HTR-8/SVneo (cell line): Measurements from ENCODE around the gene TM7SF3.
"Not testable (repeated sequence)": the region's sequence is repeated elsewhere in the genome, so short reads cannot be mapped to it uniquely, and the experiment has no call there.

Experiments
- DNase-seq: peaks from one replicate; pipeline ENCODE4 v3.0.0; 2011; ENCODE audit warnings: low spot score, mixed read lengths; ENCODE audit not compliant: insufficient read length
- FAIRE-seq: peaks from 2 replicates; lab custom pipeline; 2011; peaks lifted over from hg19 to GRCh38; lab: Jason Lieb, UNC

The TM7SF3 gene

GRCh38 chr12:26988703-26989102 is 25.5 kb downstream of the TM7SF3 start:
- FAIRE-seq, result no peak
- no peak for DNase-seq

DNA sequence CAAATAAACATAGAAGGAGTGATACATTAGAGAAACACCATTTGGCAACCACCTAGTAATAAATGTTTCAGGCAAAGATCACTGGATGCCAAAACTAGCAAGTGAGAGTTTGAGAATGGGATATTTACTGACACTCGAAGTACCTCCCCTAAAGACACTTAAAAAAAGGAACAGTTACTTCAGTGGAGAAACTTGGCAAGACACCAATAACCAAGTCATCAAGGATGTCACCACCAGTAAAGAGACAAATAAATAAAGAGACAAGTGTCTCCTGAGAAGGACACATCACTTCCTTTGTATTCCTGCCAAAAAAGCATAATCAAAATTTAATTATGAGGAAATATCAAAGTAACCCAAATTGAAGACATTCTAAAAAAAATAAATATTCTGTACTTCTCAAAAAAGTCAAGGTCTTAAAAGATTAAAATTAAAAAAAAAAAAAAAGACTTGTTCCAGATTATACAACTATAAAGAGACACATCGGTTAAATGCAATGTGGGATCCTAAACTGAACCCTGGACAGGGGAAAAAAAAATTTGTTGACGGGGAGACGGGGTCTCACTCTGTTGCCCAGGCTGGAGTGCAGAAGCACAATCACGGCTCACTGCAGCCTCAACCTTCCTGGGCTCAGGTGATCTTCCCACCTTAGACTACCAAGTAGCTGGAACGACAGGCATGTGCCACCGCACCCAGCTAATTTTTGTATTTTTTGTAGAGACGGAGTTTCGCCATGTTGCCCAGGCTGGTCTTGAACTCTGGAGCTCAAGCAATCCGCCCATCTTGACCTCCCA is 26.4 kb downstream of the TM7SF3 start:
- DNase-seq (no peak), FAIRE-seq (no peak)

GRCh38 chr12:26982866-26983265 is 31.3 kb downstream of the TM7SF3 start:
- no peak for FAIRE-seq
- no peak for DNase-seq

GRCh38 chr12:26979733-26980132 is 34.5 kb downstream of the TM7SF3 start:
- peak; percentile 20 for FAIRE-seq
- no peak for DNase-seq

DNA sequence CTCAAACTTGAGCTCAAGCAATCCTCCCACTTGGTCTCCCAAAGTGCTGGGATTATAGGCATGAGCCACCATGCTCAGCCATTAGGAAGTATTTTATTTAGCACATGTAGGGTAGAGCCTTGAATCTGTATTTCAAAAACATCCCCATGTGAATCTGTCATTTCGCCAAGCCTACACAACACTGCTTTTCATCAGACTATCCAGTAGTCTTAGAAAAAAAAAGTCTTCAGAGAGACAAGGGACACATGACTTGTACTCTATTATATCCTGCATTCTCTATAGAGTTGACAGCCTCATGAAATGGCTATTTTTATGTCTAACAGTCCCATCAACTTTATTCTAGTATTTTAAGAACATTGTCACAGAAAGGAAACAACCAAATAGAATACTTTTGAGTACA is 35.4 kb downstream of the TM7SF3 start:
- FAIRE-seq (no peak), DNase-seq (no peak)

DNA sequence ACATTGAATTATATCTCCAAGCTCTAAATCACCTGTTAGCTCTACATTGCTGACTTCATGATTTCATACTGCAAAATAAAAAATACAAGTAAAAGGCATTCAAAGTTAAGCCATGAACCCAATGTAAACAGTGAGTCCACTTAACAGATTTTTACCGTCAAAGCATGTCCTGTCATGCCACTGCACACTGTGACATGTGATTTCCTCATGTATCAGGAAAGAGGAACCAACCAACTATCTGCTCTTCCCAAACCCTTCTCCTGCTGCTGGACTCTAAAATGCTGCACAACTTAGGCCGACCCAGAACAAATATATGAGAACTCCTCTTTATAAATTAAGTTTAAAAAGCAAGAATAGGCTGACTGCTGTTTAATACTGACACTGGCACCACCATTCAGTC is 37.5 kb downstream of the TM7SF3 start:
- FAIRE-seq, result no peak
- DNase-seq, result no peak

- no peak for FAIRE-seq
- no peak for DNase-seq
Measured at GRCh38 chr12:26971963-26972362, 42.2 kb downstream of the TM7SF3 start.

DNA sequence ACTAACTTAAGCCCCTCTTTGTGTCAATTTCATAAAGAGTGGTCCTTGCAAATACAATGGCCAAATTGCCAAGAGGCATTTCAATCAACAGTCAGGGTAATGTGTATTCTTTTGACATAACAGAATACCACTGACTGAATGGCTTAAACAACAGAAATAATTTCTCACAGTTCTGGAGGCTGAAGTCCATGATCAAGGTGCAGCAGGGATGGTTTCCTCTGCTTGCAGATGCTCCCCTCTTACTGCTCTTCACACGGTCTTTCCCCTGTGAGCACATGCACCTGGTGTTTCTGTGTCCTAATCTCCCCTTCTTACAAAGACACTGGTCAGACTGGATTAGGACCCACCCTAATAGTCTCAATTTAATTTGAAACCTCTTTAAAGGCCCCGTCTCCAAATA is 44.0 kb downstream of the TM7SF3 start:
- no peak for DNase-seq
- FAIRE-seq, result peak; percentile 68

GRCh38 chr12:26966842-26967241 is 47.3 kb downstream of the TM7SF3 start:
- FAIRE-seq (peak; percentile 66), DNase-seq (no peak)

DNA sequence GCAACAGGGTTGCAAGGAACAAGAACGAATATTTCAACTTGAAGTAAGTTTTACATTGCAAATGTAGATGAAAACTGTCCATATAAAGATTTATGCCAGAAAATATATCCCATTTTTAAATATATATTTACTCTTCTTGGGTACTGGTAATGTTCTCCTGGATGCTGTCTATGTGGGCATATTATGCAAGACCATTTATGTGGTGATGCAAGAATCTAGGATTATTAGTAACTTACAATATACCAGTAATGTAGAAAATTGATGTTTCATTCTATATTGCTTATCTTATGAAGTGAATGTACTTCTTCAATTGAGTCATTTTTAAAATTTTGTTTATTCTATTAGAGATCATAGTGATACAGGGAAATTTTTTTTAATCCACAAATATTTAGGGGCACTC is 50.8 kb downstream of the TM7SF3 start:
- FAIRE-seq (no peak), DNase-seq (no peak)

DNA sequence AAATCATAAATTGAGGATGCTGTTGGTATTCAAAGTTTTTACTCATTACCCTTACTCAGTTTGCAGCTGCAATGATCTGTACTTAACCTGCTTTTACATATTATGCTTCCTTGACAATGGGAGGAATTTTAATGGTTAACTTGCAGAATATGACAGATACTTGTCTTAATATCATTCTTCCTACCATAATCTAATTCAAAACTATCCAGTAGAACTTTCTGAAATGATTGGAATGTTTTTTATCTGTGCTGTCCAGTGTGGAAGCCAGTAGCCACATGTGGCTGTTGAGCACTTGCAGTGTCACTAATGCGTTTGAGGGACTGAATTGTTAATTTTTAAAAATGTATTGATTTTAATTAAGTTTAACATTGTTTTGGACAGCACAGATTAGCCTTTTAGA is 52.4 kb downstream of the TM7SF3 start:
- DNase-seq, result no peak
- FAIRE-seq, result no peak

DNA sequence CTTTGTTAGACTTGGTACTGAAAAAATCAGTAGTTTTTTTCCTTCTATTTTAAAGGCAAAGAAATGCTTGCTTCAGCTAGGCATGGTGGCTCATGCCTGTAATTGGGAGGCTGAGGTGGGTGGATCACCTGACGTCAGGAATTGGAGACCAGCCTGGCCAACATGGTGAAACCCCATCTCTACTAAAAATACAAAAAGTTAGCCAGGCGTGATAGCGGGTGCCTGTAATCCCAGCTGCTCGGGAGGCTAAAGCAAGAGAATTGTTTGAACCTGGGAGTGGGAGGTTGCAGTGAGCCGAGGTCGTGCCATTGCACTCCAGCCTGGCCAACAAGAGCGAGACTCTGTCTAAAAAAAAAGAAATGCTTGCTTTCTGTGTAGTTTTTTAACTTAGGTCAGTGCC is 52.8 kb downstream of the TM7SF3 start:
- not testable (repeated sequence) for FAIRE-seq, DNase-seq

GRCh38 chr12:26954027-26954426 is 60.2 kb downstream of the TM7SF3 start:
- DNase-seq (no peak), FAIRE-seq (no peak)

DNA sequence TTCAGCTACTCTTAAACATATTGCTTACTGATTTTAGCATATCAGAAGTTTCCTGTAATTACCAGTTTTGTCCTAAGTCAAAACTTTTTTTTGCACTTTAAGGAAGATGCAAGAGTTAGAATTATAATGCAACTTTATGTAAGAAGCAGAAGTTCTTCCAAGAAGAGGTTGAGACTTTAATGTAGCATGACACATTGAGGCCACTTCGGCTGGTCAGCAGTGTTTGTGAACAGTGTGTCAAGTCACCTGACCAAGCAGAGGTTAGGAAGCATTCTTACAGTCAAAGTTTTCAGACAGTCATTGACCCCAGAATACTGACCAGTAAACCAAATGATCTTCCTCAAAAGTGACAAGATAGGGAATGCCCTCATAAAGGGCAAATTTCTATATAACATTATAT is 60.7 kb downstream of the TM7SF3 start:
- DNase-seq (no peak), FAIRE-seq (peak; percentile 66)

GRCh38 chr12:26948309-26948708 is 65.9 kb downstream of the TM7SF3 start:
- no peak for DNase-seq
- no peak for FAIRE-seq

DNA sequence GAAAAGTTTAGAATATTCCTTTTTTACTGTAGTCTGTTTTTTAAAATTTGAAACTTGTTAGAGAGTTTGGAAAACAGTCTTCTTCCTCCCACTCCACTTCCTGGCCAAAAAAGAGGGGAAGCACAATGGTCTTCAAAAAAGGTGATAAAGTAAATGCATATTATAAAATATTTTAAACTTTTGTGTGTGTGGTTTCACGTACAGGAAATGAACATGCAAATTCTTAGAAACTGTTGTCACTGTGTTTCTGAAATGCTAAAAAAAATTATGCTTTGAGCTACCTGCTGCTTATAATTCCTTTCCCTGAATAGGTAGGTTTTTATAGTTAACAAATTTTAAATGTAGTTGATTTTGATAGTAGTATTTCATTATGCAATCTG is 73.0 kb downstream of the TM7SF3 start:
- DNase-seq, result no peak
- FAIRE-seq, result no peak

GRCh38 chr12:26940516-26941214 is 73.5 kb downstream of the TM7SF3 start:
- no peak for FAIRE-seq
- DNase-seq, result no peak

- DNase-seq, result no peak
- FAIRE-seq, result no peak
Measured at GRCh38 chr12:26939953-26940352, 74.2 kb downstream of the TM7SF3 start.

DNA sequence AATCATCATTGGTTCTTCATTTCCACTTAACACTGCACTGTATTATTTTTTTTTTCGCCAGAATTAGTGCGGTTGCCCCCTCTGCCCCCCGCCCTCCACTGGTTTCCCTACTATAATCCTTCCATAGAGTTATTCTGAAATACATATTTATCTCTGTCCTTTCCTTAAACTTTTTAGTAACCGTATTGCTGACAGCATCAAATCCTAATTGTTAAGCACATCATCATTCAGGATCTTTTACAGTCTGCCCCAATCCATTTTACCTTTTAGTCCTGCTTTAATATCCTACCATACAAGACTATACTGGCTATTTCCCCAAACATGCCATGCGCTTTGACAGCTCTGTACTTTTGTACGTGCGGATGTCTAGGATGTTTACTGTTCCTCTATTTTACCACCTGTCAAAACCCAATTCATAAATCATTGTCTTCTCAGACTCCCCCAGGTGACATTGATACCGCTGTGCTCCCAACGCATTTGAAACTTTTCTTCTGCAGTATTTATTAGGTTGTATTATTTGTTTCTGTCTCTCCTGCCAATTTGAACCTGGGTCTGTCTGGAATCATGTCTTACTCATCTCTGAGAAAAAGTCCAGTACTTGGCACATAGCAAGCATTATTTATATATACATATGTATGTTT is 74.9 kb downstream of the TM7SF3 start:
- FAIRE-seq (no peak), DNase-seq (no peak)

- FAIRE-seq (no peak), DNase-seq (no peak)
Measured at GRCh38 chr12:26938701-26939062, 75.5 kb downstream of the TM7SF3 start.
